HT1080 (cell line): ENCODE data around the gene MYO18A. TPM values are rescaled to one million over a fixed set of nuclear protein-coding genes. Genes with fewer than 3 reads are reported as not detected.

Experiments
- DNase-seq: peaks from one replicate; pipeline ENCODE4 v3.0.0-alpha.2; 2015; ENCODE audit warnings: low read depth
- total RNA-seq: library from RNA; depleted of rRNA; stranded (reverse); fragments of >200 nt; shearing (Covaris generic); gene quantifications from 2 replicates; pipeline ENCODE4 v1.2.3, GENCODE V29; 2014

Gene MYO18A
- total RNA-seq, 1 experiment from 2014 or later: 21.0 TPM

DNA sequence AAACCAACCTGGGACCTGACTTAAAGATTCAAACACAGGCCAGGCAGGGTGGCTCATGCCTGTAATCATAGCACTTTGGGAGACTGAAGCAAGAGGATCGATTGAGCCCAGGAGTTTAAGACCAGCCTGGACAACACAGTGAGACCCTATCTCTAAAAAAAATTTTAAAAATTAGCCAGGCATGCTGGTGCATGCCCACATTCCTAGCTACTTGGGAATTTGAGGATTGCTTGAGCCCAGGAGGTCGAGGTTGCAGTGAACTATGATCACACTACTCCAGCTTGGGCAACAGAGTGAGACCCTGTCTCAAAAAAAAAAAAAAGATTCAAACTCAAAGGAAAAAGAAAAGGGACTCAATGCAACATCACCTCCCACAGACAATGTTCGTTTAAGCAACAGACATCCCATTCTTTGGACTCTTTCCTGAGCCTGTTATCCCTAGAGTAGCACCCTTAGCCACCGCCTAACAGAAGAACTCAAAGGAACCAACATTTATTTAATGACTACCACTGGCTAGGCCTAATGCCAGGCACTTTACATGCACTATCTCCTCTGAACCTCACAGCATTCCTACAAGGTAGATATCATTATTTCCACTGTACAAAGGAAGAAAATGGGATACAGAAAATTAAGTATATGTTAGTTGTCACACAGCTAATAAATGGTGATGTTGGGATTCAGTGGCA, 12.7 kb downstream of the MYO18A start:
- no peak for DNase-seq

DNA sequence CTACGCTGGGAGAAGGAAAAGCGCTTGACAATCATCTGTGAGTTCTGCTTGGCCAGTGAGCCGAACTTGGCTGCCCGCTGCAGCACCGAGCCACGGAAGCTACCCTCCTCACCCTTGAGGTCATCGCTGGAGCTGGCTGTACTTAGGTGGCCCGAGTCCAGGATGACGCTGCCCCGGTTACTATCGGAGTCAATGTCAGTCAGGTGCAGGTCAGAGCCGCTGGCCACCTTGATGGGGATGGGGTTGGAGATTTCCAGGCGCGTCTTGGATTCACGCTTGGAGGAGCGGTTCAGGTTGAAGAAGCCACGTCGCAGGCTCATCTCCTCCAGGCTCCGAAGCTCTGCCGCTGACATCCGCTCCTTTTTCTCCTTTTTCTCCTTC, 13.7 kb downstream of the MYO18A start:
- no peak for DNase-seq

DNA sequence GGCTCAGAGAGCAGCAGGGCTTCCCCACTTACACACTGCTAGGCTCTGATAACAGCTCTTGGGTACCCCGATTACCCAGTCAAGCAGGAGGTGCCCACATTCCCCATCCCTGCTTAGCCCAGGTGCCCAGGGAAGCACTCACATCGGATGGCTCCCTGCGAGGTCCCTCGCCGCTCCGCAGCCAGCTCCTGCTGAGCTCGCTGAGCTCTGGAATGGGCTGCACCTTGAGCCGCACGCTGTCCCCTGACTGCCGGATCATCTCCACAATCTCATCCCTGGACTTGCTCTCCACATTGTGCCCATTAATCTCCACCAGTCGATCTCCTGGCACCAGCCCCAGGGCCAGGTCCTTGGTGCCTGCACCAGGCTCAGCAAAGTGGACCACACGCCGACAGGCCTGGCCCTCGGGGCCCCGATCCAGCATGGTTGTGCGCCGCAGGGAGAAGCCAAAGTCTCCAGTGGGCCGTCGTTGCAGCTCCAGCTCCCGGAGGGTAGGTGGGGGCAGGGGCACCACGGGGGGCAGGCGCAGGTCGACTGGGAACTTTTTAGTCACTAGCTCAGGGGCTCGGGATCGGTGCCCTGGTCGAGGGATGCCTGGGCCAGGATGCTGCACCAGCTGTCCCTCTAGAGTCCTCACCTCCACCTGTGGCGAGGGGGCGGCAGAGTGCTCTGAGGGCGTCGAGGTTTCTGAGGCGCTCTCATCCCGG, 14.2 kb downstream of the MYO18A start:
- no peak for DNase-seq

DNA sequence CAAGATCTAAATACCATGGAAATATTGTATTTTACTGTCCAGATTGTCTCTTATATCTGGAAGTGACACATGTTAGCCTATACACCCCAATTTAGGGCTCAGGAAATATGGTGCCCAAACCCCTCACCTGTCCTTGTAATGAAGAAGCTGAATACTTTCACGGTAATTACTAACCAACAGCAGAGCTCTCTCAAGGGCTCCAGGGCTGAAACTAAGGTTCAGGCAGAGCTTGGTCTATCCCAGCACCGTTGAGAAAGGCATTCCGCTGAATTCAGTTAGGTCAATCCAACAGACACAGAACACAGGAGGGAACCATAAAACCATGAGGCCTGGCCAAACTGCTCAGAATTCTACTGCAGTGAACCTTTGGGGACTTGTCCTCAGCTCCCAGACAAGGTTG, 14.9 kb downstream of the MYO18A start:
- no peak for DNase-seq

DNA sequence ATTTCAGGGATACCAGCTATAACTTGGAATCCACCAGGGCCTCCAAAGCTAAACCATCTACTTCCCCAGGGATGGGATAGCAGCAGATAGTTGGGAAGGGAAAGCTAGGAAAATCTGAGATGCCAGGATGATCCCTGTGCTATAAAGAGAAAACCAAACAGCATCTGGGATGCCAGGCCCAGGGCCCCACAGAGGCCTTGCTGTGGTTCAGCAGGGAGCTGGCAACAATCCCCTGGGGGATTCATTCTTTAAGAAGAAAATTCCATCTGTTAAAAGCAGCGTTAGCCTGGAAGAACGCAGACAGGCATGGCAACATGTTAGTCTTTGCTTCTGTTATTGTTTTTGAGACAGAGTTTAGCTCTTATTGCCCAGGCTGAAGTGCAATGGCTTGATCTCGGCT, 16.6 kb downstream of the MYO18A start:
- no peak for DNase-seq

DNA sequence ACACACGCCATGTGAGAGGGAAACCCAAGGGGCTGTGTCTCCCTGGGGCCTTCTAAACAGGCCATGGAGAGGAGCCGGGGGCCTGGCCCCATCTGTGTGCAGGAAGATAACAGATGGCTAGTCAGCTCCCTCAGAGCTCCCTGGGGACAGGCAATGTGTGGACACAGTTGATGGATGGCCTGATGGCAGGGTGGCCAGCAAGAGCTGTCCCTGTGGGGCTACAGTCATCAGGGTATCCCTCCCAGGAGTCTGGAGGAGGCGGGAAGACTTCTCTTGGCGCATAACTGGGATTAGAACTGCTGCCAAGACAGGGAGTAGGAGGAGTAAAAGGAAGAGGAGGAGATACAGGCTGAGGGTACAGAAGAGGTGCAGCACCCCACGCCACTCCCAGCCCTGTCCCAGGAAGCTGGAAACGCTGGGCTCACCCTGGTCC, 17.3 kb downstream of the MYO18A start:
- DNase-seq: no peak

DNA sequence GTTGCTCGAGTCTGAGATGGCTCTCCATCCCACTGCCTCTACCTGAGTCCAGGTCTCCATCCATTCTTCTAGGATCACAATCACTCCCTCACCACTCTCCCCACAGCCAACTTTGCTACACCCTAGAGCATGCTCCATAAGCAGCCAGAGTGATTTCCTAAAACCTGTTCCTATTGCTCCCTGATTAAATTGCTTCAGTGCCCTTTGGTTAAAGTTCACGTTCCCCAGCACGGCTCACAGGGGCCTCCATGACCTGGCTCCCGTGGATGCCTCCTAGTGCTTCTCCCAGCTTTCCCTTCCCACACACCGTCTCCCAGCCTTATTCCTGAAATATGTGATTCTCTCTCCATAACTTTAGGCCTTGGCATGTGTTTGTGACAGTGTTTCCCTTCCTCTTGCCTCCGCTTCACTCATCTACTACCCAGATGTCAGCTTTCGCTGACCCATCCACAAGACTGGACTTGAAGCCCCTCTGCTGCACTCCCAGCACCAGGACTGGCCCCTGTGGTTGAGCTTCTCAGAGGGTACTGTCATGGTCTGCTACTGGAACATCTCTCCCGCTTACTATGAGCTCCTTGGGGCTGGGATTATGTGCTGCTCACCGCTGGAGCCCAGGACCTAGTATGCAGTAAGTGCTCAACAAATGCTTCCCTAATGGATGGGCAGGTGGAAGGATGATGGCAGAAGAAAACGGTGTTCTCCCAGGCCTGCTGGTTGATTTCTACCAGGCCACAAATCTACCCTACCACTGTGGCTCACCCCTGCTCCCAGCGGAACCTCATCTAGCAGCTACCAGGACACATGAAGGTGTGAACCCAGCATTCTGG, 17.9 kb downstream of the MYO18A start:
- no peak for DNase-seq

DNA sequence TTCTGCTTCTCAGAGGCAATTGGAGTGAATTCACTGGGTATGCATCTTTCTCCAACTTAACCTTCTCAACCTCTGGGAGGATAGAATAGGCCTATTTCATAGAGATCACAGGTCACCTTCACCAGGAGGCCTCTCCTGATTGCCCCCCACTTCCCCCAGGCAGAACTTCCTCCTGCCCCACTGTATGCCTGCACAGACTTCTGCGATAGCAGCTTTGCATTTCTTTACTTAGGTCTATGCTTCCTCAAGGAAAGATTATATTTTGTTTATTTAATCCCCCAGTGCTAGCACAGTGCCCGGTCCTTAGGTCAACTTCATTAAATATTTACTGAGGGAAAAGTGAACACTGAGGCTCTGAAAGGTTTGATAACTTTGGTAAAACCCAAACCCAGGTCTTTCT, 19.9 kb downstream of the MYO18A start:
- no peak for DNase-seq

DNA sequence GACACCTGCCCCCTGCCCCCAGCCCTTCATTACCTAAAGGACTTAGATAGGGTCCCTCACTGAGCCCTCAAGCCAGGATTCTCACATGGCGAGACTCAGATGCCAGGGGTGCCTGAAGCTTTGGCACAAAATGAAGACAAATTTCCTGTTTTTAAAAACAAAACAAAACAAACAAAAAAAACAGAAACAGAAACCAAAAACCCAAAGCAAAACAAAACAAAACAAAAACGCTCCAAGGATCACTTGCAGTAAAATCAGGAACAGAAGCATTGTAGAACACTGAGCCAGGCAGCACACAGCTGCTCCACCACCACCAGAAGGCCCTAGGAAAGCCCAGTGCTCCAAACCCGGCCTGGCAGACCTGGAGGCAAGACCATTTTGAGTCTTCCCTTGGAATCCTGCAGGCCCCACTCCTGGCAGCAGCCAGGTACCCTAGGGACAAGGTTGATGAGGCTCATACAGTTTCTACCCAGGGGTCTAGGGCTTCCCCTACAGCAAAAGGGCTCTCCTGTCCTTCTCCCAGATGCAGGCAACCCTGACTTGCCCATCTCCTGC, 20.8 kb downstream of the MYO18A start:
- DNase-seq: no peak

DNA sequence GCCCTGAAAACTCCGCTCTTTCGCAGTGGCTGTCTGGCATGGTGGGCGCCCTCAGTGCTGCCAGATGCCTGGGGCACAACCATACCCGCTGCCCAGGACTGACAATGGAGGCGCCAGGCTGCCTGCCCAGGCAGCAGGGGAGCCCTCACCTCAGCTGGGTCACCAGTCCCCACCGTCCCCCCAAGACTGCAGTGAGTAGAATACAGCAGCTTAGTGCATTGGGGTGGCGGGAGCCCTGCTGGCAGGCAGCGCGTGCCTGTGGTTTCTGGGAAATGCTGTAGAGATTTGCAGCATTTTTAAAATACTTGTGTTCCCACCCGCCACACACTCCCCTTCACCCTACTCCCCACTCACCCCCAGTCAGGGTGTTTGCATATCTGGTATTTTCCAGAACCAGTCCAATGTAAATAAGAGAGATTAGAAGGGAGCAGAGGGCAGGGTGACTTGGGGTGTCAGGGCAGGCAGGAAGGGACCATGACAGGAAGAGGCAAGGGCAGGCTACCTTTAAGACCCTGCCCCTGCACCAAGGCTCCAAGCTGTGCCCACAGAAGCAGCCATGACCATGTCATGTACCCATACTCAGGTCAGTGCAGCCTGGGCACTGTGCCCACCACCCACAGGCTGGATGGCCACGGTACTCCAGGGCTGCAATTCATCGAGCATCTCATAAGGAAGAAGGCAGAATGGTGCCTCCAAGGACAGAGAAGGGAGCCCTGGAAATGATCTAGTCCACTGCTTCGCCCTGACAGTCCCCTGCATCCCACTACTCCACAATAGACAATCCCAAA, 21.5 kb downstream of the MYO18A start:
- no peak for DNase-seq

DNA sequence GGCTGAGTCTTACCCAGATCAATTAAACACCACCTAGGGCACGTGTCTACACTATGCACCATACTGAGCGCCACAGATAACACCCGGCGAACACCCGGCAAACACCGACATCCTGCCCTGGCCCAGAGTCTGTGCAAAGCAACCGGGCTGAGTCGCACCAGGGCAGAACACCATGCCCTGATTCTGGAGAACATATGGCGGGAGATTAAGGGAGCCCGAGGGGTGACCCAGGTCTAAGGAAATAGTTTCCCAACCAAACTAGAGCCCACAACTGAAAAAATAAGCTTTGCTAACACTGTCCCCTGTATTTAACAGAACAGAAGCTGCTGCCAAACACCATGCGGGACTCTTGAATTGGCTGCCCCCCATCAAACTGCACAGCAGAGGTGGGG, 22.1 kb downstream of the MYO18A start:
- no peak for DNase-seq

DNA sequence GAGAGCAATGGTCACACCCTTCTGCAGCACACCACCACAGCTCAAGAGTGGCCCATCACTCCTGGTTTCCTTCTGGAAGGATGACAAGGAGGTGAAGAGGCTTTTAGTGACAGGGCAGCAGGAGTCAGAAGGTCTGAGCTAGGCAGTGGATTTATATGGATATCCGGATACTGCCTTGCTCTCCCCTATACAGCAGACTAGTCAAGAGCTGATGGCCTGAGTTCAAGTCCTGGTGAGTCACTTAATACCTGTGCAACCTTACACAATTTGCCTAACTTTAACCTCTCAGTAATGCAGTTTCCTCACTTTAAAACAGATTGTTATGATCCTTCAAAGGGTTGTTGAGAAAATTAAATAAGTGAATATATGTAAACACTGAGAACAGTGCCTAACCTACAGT, 22.9 kb downstream of the MYO18A start:
- DNase-seq: no peak

DNA sequence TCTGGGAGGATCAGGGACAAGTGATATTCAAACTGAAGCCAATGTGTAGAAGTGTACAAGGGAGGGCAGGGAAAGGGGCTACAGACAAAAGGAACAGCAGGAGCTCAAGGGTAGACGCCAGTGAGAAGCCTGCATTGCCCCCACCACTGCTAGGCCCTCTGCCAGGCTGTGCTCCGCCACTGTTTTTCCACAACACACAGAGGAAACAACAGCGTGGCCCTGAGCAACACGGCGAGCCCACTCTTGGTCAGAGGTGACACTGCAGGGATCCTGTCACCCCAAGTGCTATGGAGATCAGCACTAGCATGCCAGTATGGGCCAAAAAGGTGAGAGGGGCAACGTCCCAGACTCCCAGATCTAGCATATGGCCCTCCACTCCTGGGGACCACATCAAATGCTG, 23.4 kb downstream of the MYO18A start:
- no peak for DNase-seq

DNA sequence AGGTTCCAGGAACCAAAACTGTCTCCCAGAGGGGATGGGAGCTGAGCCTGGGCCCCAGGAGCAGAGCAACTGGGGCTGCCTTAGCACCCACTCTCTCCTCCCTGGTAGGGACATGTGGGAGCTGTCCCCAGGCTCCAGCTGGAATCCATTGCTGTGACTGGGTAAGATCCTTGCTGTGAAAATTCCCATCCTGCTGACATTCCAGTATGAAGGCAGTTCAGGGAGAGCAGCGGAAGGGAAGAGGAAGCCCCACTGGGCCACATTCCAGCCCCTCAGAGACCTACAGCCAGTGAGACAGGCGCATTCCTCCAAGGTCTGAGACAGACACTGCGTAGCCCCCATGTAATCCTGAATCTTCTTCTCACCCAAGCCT, 24.2 kb downstream of the MYO18A start:
- DNase-seq: no peak

DNA sequence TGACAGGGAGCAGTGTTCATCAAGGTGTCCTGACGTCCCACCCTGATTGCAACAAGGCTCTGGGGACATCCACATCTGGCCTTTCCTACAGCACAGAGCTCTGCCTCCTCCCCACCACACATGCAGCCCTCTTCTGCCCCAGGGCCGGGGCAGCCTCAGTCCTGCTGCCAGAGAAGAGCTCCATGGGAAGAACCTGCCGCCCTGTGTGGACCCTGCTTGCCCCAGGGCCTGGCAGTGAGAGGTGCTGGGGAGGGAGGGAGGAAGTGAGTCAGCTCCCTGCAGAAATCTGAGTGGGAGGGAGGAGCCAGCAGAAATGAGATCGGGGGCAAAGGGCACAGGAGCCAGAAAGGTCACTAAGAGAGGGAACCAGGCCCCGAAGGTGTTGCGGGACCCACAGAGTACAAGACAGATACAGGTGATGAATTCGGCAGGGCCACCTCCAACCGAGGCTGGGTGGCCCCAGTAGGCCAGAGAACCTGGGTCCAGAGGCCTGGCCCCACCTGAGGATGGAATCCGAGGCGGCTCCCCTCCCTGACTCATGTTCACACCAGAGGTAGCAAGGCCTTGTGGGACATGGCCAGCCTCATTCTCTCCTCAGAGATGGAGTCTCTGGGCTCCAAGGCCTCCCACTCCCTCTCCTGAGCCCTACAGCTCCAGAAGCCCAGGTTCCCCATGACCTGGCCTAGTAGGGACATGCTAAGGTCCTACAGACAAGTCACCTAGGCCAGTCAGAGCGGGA, 24.8 kb downstream of the MYO18A start:
- peak; percentile 86 for DNase-seq

DNA sequence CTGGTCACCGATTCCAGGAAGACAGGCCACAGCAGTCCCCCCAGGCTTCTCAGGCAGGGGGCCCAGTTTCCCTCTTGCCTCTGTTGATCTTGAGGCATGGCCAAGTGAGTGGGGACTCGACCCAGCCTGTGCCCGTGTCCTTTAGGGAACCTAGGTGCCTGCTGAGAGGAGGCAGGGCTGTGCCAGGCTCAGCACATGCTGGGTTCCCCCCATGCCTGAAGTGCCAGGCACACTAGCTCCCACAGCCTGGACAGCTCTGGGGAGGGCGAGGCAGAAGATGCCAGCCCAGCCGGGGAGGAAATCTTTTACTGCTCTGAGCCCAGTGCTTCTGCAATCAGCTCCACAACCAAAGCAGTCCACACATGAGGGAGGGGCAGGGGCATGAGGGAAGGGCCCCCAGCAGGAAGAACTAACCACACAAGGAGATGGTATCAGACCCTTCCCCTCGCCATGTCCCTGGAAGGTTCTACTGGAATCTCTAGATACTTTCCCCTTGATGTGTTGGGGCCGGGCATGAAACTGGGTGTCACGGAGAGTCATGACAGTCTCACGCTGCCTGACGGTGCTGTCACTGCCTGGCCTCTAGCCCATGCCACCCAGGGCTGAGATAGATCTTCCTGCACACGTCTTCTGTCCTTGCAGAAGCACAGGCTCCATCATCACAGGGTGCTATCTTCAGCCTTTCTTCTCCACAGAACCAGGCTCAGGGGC, 25.5 kb downstream of the MYO18A start:
- no peak for DNase-seq

DNA sequence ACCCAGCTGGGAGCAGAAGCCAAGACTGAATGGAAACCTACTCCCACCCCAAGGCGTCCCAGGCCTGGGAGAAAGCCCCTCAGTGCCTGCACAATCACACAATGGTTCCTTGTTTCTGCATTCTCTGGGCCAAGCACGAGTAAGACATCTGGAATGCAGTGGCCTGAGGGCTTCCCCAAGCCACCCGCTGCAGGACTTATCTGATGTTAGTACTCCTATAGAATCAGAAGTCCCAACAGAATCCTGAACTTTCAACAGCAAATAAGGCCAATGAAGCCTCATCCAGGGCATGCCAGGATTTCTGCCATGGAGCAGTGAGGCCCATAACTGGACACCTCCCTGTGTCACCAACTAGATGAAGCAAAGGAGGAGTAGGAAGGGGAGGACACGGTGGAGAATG, 28.6 kb downstream of the MYO18A start:
- peak; percentile 96 for DNase-seq

DNA sequence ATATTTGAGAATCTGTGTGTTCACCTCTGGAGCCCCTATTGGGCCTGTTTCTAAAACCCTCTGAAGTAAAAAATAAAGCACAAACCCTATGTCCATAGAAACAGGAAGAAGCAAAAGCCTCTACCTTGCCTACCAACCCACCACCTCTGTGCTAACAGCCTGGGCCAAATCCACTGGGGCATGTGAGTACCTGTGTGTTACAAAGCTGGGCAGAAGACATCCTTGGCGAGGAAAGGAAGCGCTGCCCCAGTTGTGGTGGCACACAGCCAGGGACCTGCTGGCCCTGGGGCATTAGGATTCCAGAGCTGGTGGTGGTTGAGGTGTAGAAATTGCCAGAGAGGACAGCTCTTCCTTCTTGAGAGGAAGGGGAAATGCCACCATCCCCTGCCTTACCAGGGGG, 30.0 kb downstream of the MYO18A start:
- DNase-seq: no peak

DNA sequence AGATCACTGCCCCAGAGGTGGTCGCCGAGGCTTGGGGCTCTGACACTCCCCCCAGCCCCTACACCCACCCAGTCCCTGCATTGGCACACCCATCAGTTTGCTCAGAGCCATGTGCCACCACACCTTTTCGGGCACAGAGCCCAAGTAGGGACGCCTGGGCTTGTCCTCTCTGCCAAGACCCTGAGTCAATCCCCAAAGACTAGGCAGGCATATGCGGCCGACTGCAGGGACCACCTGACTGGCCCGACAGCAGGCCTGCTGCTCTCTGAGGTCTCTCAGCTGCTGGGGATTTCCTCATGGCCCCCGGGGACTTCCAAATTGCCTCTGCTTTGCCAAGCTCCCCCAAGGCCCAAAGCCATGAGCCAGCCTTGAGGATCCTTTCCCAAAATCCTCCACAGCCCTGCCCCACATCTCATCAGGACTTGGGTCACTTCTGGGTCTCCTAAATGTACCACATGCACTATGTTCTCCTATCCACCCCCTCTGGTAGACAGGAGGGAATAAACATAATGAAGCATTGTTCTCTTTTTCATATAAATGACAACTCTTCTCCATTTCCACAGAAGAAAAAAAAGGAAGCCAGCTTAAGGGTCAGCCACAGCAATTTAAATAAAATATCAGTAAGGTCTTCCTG, 30.6 kb downstream of the MYO18A start:
- no peak for DNase-seq
